Hematopoietic multipotent progenitor cell treated with erythropoietin and hydrocortisone succinate and interleukin-3 and kit ligand, for 8 days (in vitro differentiated cells): ENCODE measurements around the gene CAPN8.

ENCODE experiments used
- DNase-seq: peaks from one replicate; pipeline ENCODE4 v3.0.0-alpha.2; 2015

Gene CAPN8

GRCh38 chr1:223702735-223703667, 37.5 kb upstream of the CAPN8 start:
- no peak for DNase-seq

DNA sequence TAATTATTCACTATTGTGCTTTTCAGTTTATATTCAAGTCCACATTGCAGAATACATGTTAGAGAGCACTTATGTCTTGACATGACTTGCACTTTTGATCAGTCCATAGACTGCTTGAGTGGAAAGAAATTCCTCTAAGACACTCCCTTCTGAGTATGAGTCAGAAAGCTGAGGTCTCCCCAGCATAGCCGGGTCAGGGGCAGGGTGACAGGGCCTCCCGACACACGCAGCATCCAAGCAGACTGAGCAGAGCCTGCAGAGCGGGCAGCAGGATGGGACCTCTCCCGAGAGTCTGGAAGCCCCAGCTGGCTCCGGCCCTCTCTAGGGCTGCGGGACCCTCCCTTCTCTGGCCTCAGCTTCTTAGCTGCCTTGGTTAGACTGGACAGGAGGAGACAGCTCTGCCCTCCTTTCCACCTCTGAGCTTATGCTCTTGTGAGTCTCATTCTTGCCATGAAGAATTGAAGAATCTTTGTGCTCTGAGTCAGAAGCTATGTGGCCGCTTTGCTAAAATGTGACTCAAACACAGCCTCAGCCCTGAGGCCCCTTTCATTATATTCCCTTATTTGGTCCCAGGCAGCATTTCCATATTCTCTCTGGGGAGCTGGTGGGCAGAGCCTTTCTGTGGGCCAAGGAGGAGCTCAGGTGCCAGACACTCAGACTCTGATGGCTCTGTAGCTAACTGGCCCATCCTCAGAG, 35.6 kb upstream of the CAPN8 start:
- peak; percentile 50 for DNase-seq

DNA sequence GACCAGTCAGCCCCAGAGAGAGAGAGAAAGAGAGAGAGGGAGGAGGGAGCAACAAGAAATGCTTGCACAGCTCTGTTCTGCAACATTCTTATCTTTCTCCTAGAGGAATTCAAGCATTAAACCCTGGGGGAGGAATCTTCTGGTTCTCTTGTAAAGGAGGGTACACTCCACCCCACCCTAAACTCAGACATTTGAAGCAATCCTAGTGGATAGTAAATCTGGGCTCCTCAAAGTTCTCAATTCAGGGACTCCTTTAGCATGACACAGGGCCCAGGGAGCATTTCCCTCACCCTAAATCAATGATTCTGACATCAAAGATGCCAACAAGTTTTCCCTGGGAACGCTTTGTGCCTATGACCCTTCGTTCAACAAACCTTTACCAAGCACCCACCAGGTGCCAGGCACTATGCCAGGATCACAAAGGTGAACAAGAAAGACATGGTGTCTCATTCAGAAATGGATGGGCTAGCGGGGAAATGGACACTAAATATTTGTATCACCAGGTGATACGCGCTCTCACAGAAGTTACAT, 35.0 kb upstream of the CAPN8 start:
- DNase-seq, result no peak

- no peak for DNase-seq
These were observed 30.4 kb upstream of the CAPN8 start for GRCh38 chr1:223695941-223696340.

DNA sequence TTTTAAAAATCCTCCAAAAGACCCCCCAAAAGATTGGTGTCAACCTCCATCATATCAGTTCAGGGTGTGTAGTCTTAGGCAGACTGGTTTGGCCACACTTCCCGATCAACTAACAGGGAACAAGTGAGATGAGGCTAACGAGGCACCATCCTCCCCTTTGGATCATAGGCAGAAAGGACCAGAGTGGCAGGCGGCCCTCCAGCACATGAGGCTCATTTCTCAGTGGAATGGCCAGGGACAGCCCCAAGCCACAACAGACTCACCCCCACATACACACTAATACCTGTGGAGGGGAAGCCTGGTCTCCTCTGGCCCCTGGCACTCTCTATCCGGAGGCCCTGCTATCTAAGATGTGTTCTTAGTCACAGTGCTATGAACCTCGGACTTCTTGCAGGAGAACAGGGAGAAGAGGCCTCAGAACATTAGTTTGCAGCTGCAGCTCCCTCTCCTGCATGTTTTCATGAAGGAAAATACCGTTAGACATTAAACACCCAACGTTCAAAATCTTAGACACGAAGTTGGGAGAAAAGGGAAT, 29.6 kb upstream of the CAPN8 start:
- no peak for DNase-seq

- no peak for DNase-seq
These were observed 25.6 kb upstream of the CAPN8 start for GRCh38 chr1:223691121-223691520.

DNA sequence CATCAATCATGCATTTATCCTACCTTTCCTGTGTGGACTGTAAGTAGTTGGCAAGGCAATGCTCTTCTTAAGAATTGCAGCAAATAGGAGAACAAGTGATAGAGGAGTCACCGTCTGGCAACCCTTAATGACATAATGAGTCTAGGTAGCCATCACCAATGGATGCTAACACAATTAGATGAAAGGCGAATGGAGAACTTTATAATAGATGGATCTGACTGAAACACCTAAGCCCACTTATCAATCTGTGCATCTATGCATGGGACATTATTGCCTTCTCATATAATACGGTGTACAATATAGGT, 18.9 kb upstream of the CAPN8 start:
- DNase-seq, result no peak

- peak; percentile 56 for DNase-seq
These were observed 18.3 kb upstream of the CAPN8 start for GRCh38 chr1:223683586-223684487.

DNA sequence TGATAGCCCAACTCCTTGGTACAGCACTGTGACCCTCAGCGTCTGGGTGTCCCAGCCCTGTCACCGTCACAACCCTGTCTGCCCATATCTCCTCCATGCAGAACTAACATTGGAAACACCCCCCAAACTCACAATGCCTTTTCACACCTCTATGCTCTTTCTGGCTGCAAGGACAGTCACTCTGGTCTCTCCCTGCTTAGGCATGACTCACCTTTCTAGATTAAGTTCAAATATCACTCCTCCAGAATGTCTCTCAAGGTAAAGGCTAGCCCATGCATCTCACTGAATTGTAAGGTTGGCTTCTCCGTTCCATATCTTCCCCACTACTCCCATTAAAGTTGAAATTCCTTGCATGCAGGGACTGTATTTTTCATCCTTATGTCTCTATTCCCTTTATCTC, 17.0 kb upstream of the CAPN8 start:
- DNase-seq, result no peak

DNA sequence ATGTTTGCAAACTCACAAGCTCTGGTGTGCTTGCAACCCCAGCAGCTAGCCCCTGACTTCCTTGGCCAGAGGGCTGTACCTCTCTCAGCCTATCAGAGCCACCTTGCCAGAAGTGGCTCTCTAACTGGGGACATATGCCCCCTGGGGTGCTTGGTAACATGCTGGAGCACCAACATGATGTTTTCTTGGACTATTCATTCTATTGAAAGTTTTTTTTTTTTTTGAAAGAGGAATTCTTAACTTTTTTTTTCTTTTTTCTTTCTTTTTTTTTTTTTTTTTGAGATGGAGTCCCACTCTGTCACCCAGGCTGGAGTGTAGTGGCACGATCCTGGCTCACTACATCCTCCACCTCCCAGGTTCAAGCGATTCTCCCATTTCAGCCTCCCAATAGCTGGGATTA, 14.7 kb upstream of the CAPN8 start:
- DNase-seq, result no peak

DNA sequence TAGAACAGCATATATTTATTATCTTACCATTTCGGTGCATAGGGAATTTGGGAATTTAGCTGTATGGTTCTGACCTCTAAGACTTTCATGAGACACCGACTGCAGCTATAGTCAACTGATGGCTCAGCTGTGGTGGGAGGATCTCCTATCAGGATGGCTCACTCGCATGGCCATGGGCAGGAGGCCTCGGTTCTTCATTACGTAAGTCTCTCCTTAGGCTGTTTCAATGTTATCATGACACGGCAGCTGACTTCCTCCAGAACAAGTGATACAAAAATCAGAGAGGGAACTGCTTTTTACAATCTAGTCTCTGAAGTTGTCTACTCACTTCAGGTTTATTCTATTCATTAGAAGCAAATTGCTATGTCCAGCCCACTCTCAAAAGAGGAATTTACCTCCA, 13.3 kb upstream of the CAPN8 start:
- peak; percentile 79 for DNase-seq

DNA sequence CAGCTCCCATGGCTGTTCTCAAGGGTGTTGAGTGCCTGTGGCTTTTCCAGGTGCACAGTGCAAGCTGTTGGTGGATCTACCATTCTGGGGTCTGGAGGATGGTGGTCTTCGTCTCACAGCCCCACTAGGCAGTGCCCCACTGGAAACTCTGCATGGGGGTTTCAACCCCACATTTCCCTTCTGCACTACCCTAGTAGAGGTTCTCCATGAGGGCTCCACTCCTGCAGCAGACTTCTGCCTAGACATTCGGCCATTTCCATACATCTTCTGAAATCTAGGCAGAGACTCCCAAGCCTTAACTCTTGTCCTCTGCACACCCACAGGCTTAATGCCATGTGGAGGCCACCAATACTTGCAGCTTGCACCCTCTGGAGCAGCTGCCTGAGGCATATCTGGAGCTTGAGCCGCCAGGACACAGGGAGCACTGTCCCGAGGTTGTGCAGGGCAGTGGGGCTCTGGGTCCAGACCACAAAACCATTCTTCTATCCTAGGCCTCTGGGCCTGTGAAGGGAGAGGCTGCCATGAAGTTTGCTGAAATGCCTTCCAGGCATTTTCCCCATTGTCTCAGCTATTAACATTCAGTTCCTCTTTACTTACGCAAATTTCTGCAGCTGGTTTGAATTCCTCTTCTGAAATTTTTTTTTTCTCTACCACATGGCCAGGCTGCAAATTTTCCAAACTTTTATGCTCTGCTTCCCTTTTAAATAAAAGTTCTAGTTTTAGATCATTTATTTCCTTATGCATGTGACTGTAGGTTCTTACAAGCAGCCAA, 8.8 kb upstream of the CAPN8 start:
- DNase-seq, result no peak

GRCh38 chr1:223670458-223671159, 5.1 kb upstream of the CAPN8 start:
- peak; percentile 42 for DNase-seq

DNA sequence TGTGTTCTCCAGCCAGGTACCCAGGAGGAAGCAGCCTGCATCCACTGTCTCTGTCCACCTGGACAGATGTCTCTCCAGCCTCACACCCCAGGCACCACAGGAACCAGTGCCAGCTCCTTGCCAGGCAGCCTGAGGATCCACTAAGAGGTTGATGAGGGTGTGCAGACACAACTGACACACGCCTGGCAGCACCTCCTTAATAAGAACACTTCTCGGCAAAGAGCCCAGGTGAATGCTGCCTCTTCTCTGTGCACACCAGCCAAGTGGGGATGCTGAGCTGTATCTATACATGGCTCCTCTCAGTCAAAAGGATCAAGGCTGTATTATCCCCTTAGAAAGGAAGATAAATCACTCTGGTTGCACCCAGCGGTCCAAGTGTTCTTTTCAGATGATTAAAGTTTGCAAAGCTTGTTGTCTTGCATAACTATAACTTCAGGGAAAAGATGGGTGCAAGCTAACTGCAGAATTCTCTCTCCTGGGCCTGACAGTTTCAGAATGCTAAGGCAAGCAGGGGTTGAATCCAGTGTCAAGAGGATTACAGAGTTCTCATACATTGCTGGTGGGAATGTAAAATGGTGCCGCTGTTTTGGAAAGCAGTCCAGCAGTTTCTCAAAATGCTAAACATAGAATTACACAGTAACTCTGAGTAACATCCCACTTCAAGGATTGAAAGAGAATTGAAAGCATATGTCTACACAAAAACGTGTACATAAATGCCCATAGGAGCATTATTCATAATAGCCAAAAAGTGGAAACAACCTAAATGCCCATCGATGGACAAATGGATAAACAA, 3.7 kb upstream of the CAPN8 start:
- DNase-seq, result no peak

- no peak for DNase-seq
These were observed 2.1 kb upstream of the CAPN8 start for GRCh38 chr1:223667484-223668182.

DNA sequence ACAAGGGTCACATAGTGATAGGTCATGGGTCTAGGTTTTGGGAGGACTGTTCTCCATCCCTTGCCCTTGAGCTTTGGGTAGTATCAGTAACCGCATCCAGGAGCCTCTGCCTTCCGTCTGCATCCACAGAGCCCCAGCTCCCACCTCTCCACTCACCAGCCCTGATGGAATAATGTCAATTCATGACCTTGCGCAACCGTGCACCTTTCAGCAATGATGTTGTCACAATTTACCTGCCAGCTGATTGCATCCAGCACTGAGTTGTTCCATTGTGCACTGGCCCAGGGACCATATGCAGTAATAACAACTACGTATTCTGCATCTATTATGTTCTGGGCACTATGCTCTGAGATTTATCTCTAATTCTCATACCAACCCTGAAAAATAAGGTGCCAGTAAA, 1.4 kb downstream of the CAPN8 start:
- DNase-seq, result no peak

DNA sequence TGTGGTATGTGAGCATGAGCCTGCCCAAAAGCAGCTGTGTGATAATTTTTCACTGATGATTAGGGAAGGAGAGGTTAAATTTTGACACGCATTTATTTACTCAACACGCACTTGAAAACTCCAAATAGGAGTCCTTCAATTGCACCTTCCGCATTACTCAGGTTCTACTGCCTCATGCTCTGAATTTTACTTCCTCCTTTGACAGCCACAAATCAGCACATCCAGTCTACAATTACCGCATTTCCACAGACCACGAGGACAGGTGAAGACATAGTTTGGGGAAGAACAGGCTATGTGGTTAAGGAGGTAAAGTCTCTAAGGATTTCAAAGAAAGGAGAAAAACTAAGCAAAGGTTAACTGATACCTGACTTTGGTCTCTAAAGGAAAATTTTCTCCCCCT, 2.6 kb downstream of the CAPN8 start:
- DNase-seq, result no peak

DNA sequence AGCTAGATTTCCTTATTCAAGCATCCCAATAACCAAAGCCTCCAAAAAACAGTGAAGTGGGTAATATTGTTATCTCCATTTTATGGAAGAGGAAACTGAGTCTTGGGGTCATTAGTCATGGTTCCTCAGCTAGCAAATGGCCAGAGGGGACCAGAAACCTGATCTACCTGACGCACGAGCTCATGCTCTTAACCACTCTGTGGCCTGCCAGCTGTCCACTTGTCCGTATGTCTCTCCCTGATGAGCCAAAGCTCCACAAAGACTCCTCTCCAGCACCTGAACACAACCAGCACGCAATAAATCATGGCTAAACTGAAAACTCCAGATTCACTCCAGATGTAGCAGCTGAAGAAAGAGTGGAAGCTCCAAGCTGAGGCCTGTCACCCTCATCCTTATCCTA, 5.8 kb downstream of the CAPN8 start:
- DNase-seq, result no peak

DNA sequence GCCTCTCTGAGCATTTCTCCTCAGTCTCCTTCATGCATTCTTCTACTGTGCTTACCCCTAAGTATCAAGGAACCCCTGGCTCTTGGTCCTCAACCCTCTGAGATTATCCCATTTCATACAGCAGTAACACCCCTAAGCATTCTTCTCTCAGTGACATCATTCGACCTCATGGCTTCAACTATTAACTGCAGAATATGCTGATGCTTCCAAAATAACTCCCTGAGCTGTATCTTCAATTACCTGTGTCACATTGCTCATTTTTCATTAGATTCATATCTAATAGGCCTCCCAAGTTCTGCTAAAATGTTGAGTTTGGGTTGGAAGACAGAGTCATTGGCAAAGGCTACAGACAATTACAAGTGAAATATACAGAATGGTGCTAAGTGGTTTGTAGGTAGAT, 7.5 kb downstream of the CAPN8 start:
- DNase-seq, result no peak

DNA sequence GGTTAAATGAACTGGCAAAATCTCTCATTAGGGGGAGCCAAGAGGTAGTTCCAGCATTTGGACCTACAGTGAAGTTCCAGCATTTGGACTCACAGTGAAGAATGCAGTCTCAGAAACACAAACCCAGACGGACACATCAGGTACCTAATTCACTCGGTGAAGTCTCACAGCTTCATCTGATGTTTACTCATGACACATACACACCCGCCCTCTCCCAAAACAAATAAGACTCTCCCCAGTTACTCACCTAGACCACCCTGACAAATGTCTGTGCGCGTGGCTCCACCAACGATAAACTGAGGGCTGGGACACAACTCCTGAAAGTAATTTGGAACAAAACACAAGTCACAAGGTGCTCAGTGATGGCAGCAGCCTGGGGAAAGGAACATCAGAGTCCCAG, 11.4 kb downstream of the CAPN8 start:
- no peak for DNase-seq
